GM19328 (cell line): ENCODE results near the gene DAPL1.

Experiments
- ATAC-seq: cut with Tn5 transposase; IDR thresholded peaks from one replicate; pipeline ENCODE4 v1.9.1; 2021; ENCODE audit warnings: mild to moderate bottlenecking, moderate library complexity; ENCODE audit not compliant: unreplicated experiment

Gene DAPL1

GRCh38 chr2:158795195-158795924 lies at the start of gene DAPL1:
DAPL1 (plus strand) TSS chr2:158795317; CDS start chr2:158795373, 56 bp downstream.
- no peak for ATAC-seq

- no peak for ATAC-seq
Measured at GRCh38 chr2:158745866-158746382, 49.2 kb upstream of the DAPL1 start.

GRCh38 chr2:158746488-158746887 lies 48.6 kb upstream of the DAPL1 start:
- no peak for ATAC-seq

- no peak for ATAC-seq
Measured at GRCh38 chr2:158747281-158747680, 47.8 kb upstream of the DAPL1 start.

- ATAC-seq, result no peak
Measured at GRCh38 chr2:158748926-158749590, 46.1 kb upstream of the DAPL1 start.

GRCh38 chr2:158750458-158751125 lies 44.5 kb upstream of the DAPL1 start:
- ATAC-seq, result no peak

- peak; percentile 69 for ATAC-seq
Measured at GRCh38 chr2:158753641-158754611, 41.2 kb upstream of the DAPL1 start.

- ATAC-seq, result no peak
Measured at GRCh38 chr2:158755310-158756087, 39.6 kb upstream of the DAPL1 start.

- ATAC-seq, result no peak
Measured at GRCh38 chr2:158756331-158756730, 38.8 kb upstream of the DAPL1 start.

GRCh38 chr2:158756976-158757375 lies 38.1 kb upstream of the DAPL1 start:
- ATAC-seq, result no peak

GRCh38 chr2:158760887-158761286 lies 34.2 kb upstream of the DAPL1 start:
- no peak for ATAC-seq

GRCh38 chr2:158761621-158762020 lies 33.5 kb upstream of the DAPL1 start:
- no peak for ATAC-seq

- no peak for ATAC-seq
Measured at GRCh38 chr2:158762336-158762735, 32.8 kb upstream of the DAPL1 start.

GRCh38 chr2:158766524-158766923 lies 28.6 kb upstream of the DAPL1 start:
- no peak for ATAC-seq

- ATAC-seq, result no peak
Measured at GRCh38 chr2:158772306-158773078, 22.6 kb upstream of the DAPL1 start.

GRCh38 chr2:158773121-158773520 lies 22.0 kb upstream of the DAPL1 start:
- ATAC-seq, result no peak

- no peak for ATAC-seq
Measured at GRCh38 chr2:158774681-158775080, 20.4 kb upstream of the DAPL1 start.

- no peak for ATAC-seq
Measured at GRCh38 chr2:158775273-158776027, 19.7 kb upstream of the DAPL1 start.
